ENCODE results near the gene RALGAPA1. TPM values are rescaled to one million over a fixed set of nuclear protein-coding genes. Genes with fewer than 3 reads are reported as not detected.

RALGAPA1 gene
- total and polyA plus RNA-seq, 3 experiments from 2014 or later: 28.2 to 37.9 (median 29.3) TPM

DNA sequence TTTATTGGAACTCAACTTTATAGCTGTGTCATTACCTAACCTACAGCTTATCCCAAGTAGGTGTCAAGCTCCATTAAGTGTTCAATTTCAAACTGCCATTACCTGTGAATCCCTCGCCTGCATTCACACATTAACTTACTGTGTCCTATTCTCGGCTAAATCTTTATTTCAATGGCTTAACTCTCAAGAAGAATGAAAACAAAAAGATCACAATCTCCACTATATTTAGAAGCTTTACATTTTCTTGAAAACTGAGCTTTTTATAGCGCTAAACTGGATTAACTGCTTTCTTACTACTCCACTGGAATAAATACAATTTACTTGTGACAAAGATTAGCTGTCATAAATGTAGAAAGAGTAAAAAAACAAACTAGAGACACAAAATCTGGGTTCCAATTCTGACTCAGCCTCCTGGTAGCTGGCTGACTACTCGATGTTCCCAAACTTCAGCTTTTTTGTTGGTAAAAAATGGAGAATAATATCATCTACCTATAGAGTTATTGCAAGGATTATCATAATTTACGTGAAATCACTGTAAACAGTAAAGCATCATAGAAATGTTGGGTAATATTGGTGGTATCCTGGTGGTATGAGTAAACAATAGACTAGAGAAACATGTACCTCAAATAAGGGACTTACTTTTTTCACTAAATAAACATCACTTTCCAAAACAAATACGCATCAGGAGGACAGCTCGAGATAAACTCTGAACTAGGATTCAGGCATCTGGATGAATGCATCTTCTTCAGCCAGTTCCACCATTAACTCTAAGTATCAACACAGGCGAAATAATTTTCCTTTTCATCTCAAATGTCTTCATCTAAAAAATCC lies 1.7 kb downstream of the RALGAPA1 start:
- no peaks in the 10 kb centered on the region for H3K9me3 ChIP-seq (ENCODE audit: low read length)
- Mint-ChIP-seq H3K9me3 (no peaks in the 10 kb centered on the region), H3K4me3 (peak overlapping the region; percentile 96 to 99 (median 98)), H3K4me1 (peaks cover 39 to 60% (median 54%) of the 10 kb centered on the region in 3 donors), H3K27ac (peak overlapping the region; percentile 93 to 100 (median 99)), H3K27me3 (no peaks in the 10 kb centered on the region), H3K36me3 (peaks cover 0 to 18% (median under 1%) of the 10 kb centered on the region in 3 donors)
- no peak for DNase-seq
- H3K27ac ChIP-seq (ENCODE audit: low read depth, low read length): no peak overlapping the region
- CTCF ChIA-PET: interaction anchor here (1.0 to 1.5 kb wide), 3 partner anchors 10 to 686 kb away, joined by 3 to 5 read pairs (median 4); partner anchors contain the start of gene PPP2R3C
- POLR2A ChIA-PET: interaction anchor here (1.0 kb wide), 1 partner anchor 19 kb away, joined by 3 read pairs; the partner anchor contains the start of gene BRMS1L
- no peaks in the 10 kb centered on the region for H3K36me3 ChIP-seq (ENCODE audit: insufficient read depth, low read length)
- H3K27me3 ChIP-seq (ENCODE audit: insufficient read depth, low read length, poor library complexity, severe bottlenecking): no peaks in the 10 kb centered on the region
- H3K4me1 ChIP-seq (ENCODE audit: insufficient read depth, low read length): peaks cover 18% of the 10 kb centered on the region
- no peak overlapping the region for H3K4me3 ChIP-seq (ENCODE audit: low read length)

DNA sequence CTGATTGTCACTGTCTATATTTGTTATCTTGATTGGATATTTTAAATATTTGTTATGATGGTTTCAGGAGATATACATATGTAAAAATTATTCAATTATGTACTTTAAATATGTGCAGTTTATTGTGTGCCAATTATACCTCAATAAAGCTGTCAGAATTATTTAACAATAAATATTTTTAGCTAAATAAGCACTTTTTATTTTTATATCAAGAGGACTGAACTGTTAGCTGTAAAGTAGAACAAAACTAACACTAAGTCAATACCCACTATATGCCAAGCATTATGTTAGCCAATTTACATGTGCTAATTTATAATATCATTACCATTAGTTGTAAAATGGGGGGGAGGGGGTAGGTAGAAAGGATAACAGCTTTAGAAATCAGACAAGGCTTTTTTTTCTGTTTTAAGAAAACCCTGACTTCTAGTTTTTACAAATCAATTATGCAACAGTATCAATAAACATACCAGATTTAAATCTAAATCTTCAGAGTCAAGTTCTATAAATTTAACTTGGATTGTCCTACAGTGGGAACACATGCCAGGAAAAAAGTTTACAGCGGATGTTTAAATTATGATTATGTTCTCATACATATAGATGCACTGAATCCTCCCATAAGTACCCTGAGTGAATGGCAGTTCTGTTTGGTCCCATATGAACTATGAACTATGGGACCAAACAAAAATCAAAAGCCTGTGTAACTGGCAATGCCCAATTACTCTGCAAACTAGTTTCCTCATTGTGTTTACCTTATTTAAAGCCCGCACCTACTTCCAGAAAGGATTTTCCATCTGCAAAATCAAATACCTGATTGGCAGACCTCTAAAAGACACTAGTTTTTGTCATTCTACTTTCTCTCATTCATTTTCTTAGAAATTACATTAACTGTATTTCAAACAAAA lies 2.8 kb downstream of the RALGAPA1 start:
- Histone ChIP-seq H3K36me3 (ENCODE audit: insufficient read depth, low read length) (no peaks in the 10 kb centered on the region), H3K4me3 (ENCODE audit: low read length) (no peak overlapping the region), H3K9me3 (ENCODE audit: low read length) (no peaks in the 10 kb centered on the region), H3K27ac (ENCODE audit: low read depth, low read length) (no peak overlapping the region), H3K4me1 (ENCODE audit: insufficient read depth, low read length) (peaks cover 18% of the 10 kb centered on the region), H3K27me3 (ENCODE audit: insufficient read depth, low read length, poor library complexity, severe bottlenecking) (no peaks in the 10 kb centered on the region)
- Mint-ChIP-seq H3K27me3 (no peaks in the 10 kb centered on the region), H3K4me3 (peak overlapping the region in 3 of 7 donors; percentile 8 to 99 (median 53)), H3K27ac (peak overlapping the region in 5 of 8 donors; percentile 54 to 99 (median 78)), H3K9me3 (no peaks in the 10 kb centered on the region), H3K4me1 (peaks cover 45 to 69% (median 64%) of the 10 kb centered on the region in 3 donors), H3K36me3 (peaks cover 0 to 19% (median 0%) of the 10 kb centered on the region in 3 donors)
- ChIA-PET CTCF (interaction anchor here (1.5 kb wide), 1 partner anchor 12 kb away, joined by 5 read pairs; no protein-coding TSS in a partner anchor), POLR2A (no interaction called here)
- no peak for DNase-seq

DNA sequence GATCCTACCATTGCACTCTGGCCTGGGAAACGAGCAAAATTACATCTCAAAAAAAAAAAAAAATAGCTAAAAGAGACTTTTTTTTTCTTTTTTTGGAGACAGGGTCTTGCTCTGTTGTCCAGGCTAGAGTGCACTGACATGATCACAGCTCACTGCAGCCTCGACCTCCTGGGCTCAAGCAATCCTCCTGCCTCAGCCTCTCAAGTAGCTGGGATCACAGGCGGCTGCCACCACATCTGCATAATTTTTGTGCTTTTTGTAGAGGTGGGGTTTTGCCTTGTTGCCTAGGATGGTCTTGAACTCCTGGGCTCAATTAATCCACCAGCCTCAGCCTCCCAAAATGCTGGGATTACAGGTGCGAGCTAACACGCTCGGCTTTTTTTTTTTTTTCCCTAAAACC lies 11.3 kb downstream of the RALGAPA1 start:
- no peak overlapping the region for H3K4me3 Mint-ChIP-seq
- POLR2A ChIA-PET: interaction anchor here (0.6 kb wide), 2 partner anchors 121 to 675 kb away, joined by 3 read pairs; no protein-coding TSS in a partner anchor
- CTCF ChIA-PET: interaction anchor here (1.0 kb wide), 1 partner anchor 10 kb away, joined by 3 read pairs; no protein-coding TSS in a partner anchor
- DNase-seq: no peak
- Histone ChIP-seq H3K36me3 (ENCODE audit: insufficient read depth, low read length) (no peaks in the 10 kb centered on the region), H3K27ac (ENCODE audit: low read depth, low read length) (no peak overlapping the region), H3K27me3 (ENCODE audit: insufficient read depth, low read length, poor library complexity, severe bottlenecking) (no peaks in the 10 kb centered on the region), H3K4me3 (ENCODE audit: low read length) (no peak overlapping the region), H3K9me3 (ENCODE audit: low read length) (no peaks in the 10 kb centered on the region), H3K4me1 (ENCODE audit: insufficient read depth, low read length) (no peaks in the 10 kb centered on the region)
- H3K27ac Mint-ChIP-seq: peak overlapping the region in 1 of 8 donors; percentile 62
- H3K9me3 Mint-ChIP-seq: no peaks in the 10 kb centered on the region
- H3K4me1 Mint-ChIP-seq: peaks cover 41 to 66% (median 61%) of the 10 kb centered on the region in 3 donors
- H3K36me3 Mint-ChIP-seq: peaks cover 0 to 13% (median 5%) of the 10 kb centered on the region in 3 donors
- H3K27me3 Mint-ChIP-seq: no peaks in the 10 kb centered on the region

DNA sequence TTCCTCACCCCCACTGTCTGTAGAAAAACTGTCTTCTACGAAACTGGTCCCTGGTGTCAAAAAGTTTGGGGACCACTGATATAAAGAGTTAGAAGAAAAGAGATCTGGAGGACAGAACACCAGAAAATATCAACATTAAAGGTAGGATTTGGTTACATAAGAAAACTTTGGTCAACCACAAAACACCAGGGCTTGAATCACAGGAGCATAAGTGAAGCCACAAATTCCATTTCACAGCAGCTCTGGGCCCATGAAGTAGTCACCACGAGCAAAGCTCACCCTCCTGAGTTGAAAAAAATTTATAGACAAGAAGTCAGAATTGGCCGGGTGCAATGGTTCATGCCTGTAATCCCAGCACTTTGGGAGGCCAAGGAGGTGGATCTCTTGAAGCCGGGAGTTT lies 19.4 kb downstream of the RALGAPA1 start:
- Histone ChIP-seq H3K4me1 (ENCODE audit: insufficient read depth, low read length) (no peaks in the 10 kb centered on the region), H3K36me3 (ENCODE audit: insufficient read depth, low read length) (no peaks in the 10 kb centered on the region), H3K27ac (ENCODE audit: low read depth, low read length) (no peak overlapping the region), H3K4me3 (ENCODE audit: low read length) (no peak overlapping the region), H3K27me3 (ENCODE audit: insufficient read depth, low read length, poor library complexity, severe bottlenecking) (no peaks in the 10 kb centered on the region), H3K9me3 (ENCODE audit: low read length) (no peaks in the 10 kb centered on the region)
- ChIA-PET CTCF (no interaction called here), POLR2A (no interaction called here)
- no peak for DNase-seq
- no peaks in the 10 kb centered on the region for H3K27me3 Mint-ChIP-seq
- H3K9me3 Mint-ChIP-seq: no peaks in the 10 kb centered on the region
- peaks cover 28 to 51% (median 49%) of the 10 kb centered on the region in 3 donors for H3K4me1 Mint-ChIP-seq
- peaks cover 0 to 12% (median 11%) of the 10 kb centered on the region in 3 donors for H3K36me3 Mint-ChIP-seq
- no peak overlapping the region for H3K4me3 Mint-ChIP-seq
- no peak overlapping the region for H3K27ac Mint-ChIP-seq

DNA sequence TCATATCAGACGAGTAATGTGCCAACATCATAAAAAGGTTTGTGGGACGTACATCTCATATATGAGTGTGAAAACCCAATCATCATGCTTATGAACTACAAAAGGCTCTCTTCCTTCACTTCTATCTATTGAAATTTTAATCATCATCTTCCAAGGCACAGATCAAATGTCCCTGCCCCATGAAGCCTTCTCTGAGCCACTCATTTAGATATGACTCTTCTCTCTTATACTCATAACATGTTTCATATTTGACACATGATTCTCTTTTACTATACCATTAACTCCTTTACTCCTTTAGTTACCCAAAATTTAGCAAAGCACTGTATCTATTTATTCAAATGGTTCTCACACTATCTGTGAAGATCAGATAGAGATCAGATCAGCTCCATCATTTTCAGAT lies 22.2 kb downstream of the RALGAPA1 start:
- DNase-seq: no peak
- no peaks in the 10 kb centered on the region for H3K27me3 ChIP-seq (ENCODE audit: insufficient read depth, low read length, poor library complexity, severe bottlenecking)
- Mint-ChIP-seq H3K27ac (peak overlapping the region in 1 of 8 donors; percentile 33), H3K4me1 (peaks cover 34 to 58% (median 57%) of the 10 kb centered on the region in 3 donors), H3K9me3 (peaks cover 0 to 4% (median 1%) of the 10 kb centered on the region in 5 donors), H3K27me3 (no peaks in the 10 kb centered on the region), H3K4me3 (no peak overlapping the region), H3K36me3 (peaks cover 4 to 11% (median 10%) of the 10 kb centered on the region in 3 donors)
- H3K4me3 ChIP-seq (ENCODE audit: low read length): no peak overlapping the region
- H3K4me1 ChIP-seq (ENCODE audit: insufficient read depth, low read length): no peaks in the 10 kb centered on the region
- CTCF ChIA-PET: interaction anchor here (0.6 to 0.9 kb wide), 2 partner anchors 11 to 13 kb away, joined by 3 read pairs; no protein-coding TSS in a partner anchor
- POLR2A ChIA-PET: no interaction called here
- no peaks in the 10 kb centered on the region for H3K36me3 ChIP-seq (ENCODE audit: insufficient read depth, low read length)
- no peak overlapping the region for H3K27ac ChIP-seq (ENCODE audit: low read depth, low read length)
- H3K9me3 ChIP-seq (ENCODE audit: low read length): no peaks in the 10 kb centered on the region

DNA sequence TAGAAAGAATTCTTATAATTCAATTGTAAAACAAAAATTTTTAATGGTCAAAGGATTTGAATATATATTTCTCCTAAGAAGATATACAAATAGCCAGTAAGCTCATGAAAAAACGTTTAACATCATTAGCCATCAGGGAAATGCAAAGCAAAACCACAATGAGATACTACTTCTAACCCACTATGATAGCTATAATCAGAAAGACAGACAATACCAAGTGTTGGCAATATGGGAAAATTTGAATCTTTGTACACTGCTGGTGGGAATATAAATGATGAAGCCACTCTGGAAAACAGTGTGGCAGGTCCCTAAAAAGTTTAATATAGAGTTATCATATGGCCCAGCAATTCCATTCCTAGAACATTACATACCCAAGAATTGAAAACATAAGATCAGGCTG lies 25.4 kb downstream of the RALGAPA1 start:
- no peaks in the 10 kb centered on the region for H3K4me1 ChIP-seq (ENCODE audit: insufficient read depth, low read length)
- Mint-ChIP-seq H3K9me3 (peaks cover 6 to 19% (median 15%) of the 10 kb centered on the region in 5 donors), H3K4me3 (no peak overlapping the region), H3K27ac (no peak overlapping the region), H3K36me3 (peaks cover 8 to 22% (median 9%) of the 10 kb centered on the region in 3 donors), H3K27me3 (no peaks in the 10 kb centered on the region), H3K4me1 (peaks cover 25 to 56% (median 48%) of the 10 kb centered on the region in 3 donors)
- DNase-seq: no peak
- no peaks in the 10 kb centered on the region for H3K36me3 ChIP-seq (ENCODE audit: insufficient read depth, low read length)
- H3K4me3 ChIP-seq (ENCODE audit: low read length): no peak overlapping the region
- H3K9me3 ChIP-seq (ENCODE audit: low read length): no peaks in the 10 kb centered on the region
- CTCF ChIA-PET: no interaction called here
- POLR2A ChIA-PET: no interaction called here
- no peaks in the 10 kb centered on the region for H3K27me3 ChIP-seq (ENCODE audit: insufficient read depth, low read length, poor library complexity, severe bottlenecking)
- no peak overlapping the region for H3K27ac ChIP-seq (ENCODE audit: low read depth, low read length)

DNA sequence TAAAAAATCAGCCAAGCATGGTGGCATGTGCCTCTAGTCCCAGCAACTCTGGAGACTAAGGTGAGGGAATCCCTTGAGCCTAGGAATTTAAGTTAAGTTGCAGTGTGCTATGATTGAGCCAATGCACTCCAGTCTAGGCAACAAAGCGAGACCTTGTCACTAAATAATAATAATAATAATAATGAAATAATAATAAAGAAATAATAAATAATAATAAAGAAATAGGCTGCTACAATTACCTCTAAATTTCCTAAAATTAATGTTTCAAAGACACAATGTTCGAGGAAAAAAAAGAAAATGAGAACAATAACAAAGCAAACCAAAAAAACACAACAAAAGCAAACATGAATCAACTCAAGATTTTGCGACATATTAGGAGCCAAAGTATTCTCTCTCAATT lies 29.7 kb downstream of the RALGAPA1 start:
- peaks cover 9 to 26% (median 12%) of the 10 kb centered on the region in 3 donors for H3K36me3 Mint-ChIP-seq
- no peaks in the 10 kb centered on the region for H3K4me1 ChIP-seq (ENCODE audit: insufficient read depth, low read length)
- ChIA-PET POLR2A (no interaction called here), CTCF (no interaction called here)
- peaks cover 6 to 19% (median 15%) of the 10 kb centered on the region in 5 donors for H3K9me3 Mint-ChIP-seq
- no peak overlapping the region for H3K27ac Mint-ChIP-seq
- DNase-seq: no peak
- H3K4me3 Mint-ChIP-seq: no peak overlapping the region
- no peaks in the 10 kb centered on the region for H3K36me3 ChIP-seq (ENCODE audit: insufficient read depth, low read length)
- H3K4me3 ChIP-seq (ENCODE audit: low read length): no peak overlapping the region
- H3K9me3 ChIP-seq (ENCODE audit: low read length): no peaks in the 10 kb centered on the region
- H3K4me1 Mint-ChIP-seq: peaks cover 14 to 34% (median 30%) of the 10 kb centered on the region in 3 donors
- H3K27ac ChIP-seq (ENCODE audit: low read depth, low read length): no peak overlapping the region
- no peaks in the 10 kb centered on the region for H3K27me3 Mint-ChIP-seq
- no peaks in the 10 kb centered on the region for H3K27me3 ChIP-seq (ENCODE audit: insufficient read depth, low read length, poor library complexity, severe bottlenecking)
